Prostate gland (tissue), 2 donors: ENCODE measurements around the gene UCK2. TPM values are rescaled to one million over a fixed set of nuclear protein-coding genes. Genes with fewer than 3 reads are reported as not detected.
A peak's percentile ranks its signal among the peaks of the same experiment; 100 is the strongest.

Experiments used
- DNase-seq: peaks from one replicate; pipeline ENCODE4 v3.0.0-alpha.2; 2019; ENCODE audit warnings: low spot score
- H3K27ac ChIP-seq, 2 donors: fragments of 200-600 bp; sonication (generic); 2 replicates each; pipeline ENCODE4 v1.5.1; 2017 to 2019
- H3K27me3 ChIP-seq: fragments of 200-600 bp; sonication (generic); replicated peaks from 2 replicates; pipeline ENCODE4 v1.5.1; 2019; ENCODE audit not compliant: insufficient read depth
- H3K36me3 ChIP-seq, 2 donors: fragments of 200-600 bp; sonication (generic); 1 replicate in 1 of 2; 2 replicates in 1 of 2; pipeline versions ENCODE4 v1.5.1 to v1.8.1; 2017 to 2019
- H3K4me1 ChIP-seq: fragments of 200-600 bp; sonication (generic); replicated peaks from 2 replicates; pipeline ENCODE4 v1.5.1; 2019
- H3K4me3 ChIP-seq, 2 donors: fragments of 200-600 bp; sonication (generic); 2 replicates each; pipeline ENCODE4 v1.5.1; 2017 to 2019
- H3K9me3 ChIP-seq: fragments of 200-600 bp; sonication (generic); 2 replicates; pipeline ENCODE4 v1.5.1; 2017
- POLR2A ChIP-seq: fragments of 450-650 bp; IDR thresholded peaks from one replicate; pipeline ENCODE4 v1.6.1; 2016; ENCODE audit warnings: antibody characterized with exemption, mild to moderate bottlenecking
- POLR2AphosphoS5 ChIP-seq: sonication (generic); formaldehyde crosslinking; IDR thresholded peaks from one replicate; pipeline ENCODE4 v1.6.1; 2017; ENCODE audit warnings: antibody characterized with exemption
- WGBS: methylation state at CpG from one replicate; pipeline ENCODE4 v1.1.5; 2018; 5-methylcytosine and 5-hydroxymethylcytosine counted together
- intact Hi-C: fragments of 100-400 bp; cut with DNase I; formaldehyde crosslinking; loops from one replicate; pipeline ENCODE4 v1.14.2; 2022
- total RNA-seq, 2 donors: library from RNA; depleted of rRNA; stranded (reverse); fragments of >200 nt; gene quantifications; one replicate each; pipeline ENCODE4 v1.1.0, GENCODE V29; 2016
- TF ChIP-seq, protein P1 (sequence below), 4 experiments: fragments of 200-600 bp in 2 of 4; fragments of 450-650 bp in 2 of 4; sonication (generic) in 2 of 4; IDR thresholded peaks; 1 replicate in 3 of 4; 2 replicates in 1 of 4; pipeline ENCODE4 v1.5.1; 2016 to 2019; ENCODE audit warnings: antibody characterized with exemption in 4 of 4, mild to moderate bottlenecking in 2 of 4, moderate library complexity in 2 of 4

Gene UCK2
- total RNA-seq, 2 donors from 2014 or later = 23.8 to 25.9 TPM

GRCh38 chr1:165858967-165859845, 31.8 kb downstream of the UCK2 start:
- H3K27me3 ChIP-seq = no peaks in the 10 kb centered on the region
- H3K4me3 ChIP-seq = no peak overlapping the region
- no peak for DNase-seq
- TF ChIP-seq POLR2AphosphoS5 = no peak
- TF ChIP-seq, protein P1, sequence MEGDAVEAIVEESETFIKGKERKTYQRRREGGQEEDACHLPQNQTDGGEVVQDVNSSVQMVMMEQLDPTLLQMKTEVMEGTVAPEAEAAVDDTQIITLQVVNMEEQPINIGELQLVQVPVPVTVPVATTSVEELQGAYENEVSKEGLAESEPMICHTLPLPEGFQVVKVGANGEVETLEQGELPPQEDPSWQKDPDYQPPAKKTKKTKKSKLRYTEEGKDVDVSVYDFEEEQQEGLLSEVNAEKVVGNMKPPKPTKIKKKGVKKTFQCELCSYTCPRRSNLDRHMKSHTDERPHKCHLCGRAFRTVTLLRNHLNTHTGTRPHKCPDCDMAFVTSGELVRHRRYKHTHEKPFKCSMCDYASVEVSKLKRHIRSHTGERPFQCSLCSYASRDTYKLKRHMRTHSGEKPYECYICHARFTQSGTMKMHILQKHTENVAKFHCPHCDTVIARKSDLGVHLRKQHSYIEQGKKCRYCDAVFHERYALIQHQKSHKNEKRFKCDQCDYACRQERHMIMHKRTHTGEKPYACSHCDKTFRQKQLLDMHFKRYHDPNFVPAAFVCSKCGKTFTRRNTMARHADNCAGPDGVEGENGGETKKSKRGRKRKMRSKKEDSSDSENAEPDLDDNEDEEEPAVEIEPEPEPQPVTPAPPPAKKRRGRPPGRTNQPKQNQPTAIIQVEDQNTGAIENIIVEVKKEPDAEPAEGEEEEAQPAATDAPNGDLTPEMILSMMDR (IDR thresholded peaks at IDR 0.05) = no peak
- TF ChIP-seq POLR2A = no peak
- no peak overlapping the region for H3K27ac ChIP-seq
- no peaks in the 10 kb centered on the region for H3K9me3 ChIP-seq
- no peaks in the 10 kb centered on the region for H3K4me1 ChIP-seq
- intact Hi-C loops = no loop called here
- no peaks in the 10 kb centered on the region for H3K36me3 ChIP-seq
- WGBS = 85% methylated on average over 10 of the region's 10 CpGs

GRCh38 chr1:165860065-165860464, 32.7 kb downstream of the UCK2 start:
- no peak for DNase-seq
- TF ChIP-seq POLR2A = no peak
- TF ChIP-seq POLR2AphosphoS5 = no peak
- TF ChIP-seq, protein P1 (IDR thresholded peaks at IDR 0.05) = no peak
- 100% methylated on average over 2 of the region's 2 CpGs for WGBS
- H3K9me3 ChIP-seq = no peaks in the 10 kb centered on the region
- H3K27me3 ChIP-seq = no peaks in the 10 kb centered on the region
- H3K4me3 ChIP-seq = no peak overlapping the region
- H3K27ac ChIP-seq = no peak overlapping the region
- H3K36me3 ChIP-seq = no peaks in the 10 kb centered on the region
- intact Hi-C loops = no loop called here
- H3K4me1 ChIP-seq = no peaks in the 10 kb centered on the region

DNA sequence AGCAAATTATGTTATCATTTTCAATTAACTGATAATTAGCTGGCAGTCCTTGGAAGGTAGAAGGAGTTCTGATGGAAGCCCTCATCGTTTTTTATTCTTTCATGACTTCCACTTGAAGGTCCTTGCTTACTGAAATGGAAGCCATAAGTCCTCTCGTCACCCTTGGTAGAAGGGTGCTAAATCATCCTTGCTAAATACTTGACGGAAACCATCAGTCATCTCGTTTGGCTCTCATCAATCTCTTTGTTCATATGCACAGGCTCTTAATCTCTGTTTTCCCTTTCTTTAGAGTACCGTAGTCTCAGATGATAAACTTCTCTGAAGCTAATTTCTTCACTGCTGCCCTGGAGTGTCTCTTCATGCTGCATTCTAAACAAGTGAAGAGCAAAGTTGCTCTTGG, 34.5 kb downstream of the UCK2 start:
- no peak overlapping the region for H3K27ac ChIP-seq
- 85% methylated on average over 5 of the region's 5 CpGs for WGBS

DNA sequence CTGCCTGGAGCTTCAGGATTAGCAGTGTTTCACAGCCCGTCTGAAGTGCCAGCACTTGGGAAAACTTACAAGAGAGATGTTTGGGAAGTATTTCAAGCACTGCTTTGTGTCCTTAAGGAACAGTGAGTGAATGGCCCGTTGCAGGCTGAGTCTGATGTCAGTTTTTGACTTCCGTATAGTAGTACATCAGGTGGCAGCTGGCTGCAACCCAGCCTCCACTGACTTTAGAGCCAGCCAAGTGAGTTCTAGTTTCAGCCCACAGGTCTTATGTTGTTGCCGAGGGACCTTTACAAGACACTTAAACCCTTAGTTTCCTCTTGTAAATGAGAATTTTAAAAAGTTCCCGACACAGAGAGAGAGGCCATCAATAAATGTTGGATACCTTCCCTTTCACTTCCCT, 35.0 kb downstream of the UCK2 start:
- no peaks in the 10 kb centered on the region for H3K4me1 ChIP-seq
- WGBS = 13% methylated on average over 5 of the region's 5 CpGs
- no peak for TF ChIP-seq POLR2AphosphoS5
- TF ChIP-seq POLR2A = no peak
- TF ChIP-seq, protein P1 (IDR thresholded peaks at IDR 0.05) = no peak
- no peak overlapping the region for H3K4me3 ChIP-seq
- intact Hi-C loops = no loop called here
- H3K36me3 ChIP-seq = no peaks in the 10 kb centered on the region
- H3K27me3 ChIP-seq = no peaks in the 10 kb centered on the region
- H3K27ac ChIP-seq = no peak overlapping the region
- DNase-seq = peak; percentile 34
- no peaks in the 10 kb centered on the region for H3K9me3 ChIP-seq

More for the DNA sequence above, 34.5 kb downstream of the UCK2 start:
- no peaks in the 10 kb centered on the region for H3K27me3 ChIP-seq
- TF ChIP-seq, protein P1 (IDR thresholded peaks at IDR 0.05) = no peak
- TF ChIP-seq POLR2A (no peak), POLR2AphosphoS5 (no peak)
- intact Hi-C loops = no loop called here
- no peaks in the 10 kb centered on the region for H3K9me3 ChIP-seq
- H3K36me3 ChIP-seq = no peaks in the 10 kb centered on the region
- H3K4me3 ChIP-seq = no peak overlapping the region
- DNase-seq = no peak
- no peaks in the 10 kb centered on the region for H3K4me1 ChIP-seq

DNA sequence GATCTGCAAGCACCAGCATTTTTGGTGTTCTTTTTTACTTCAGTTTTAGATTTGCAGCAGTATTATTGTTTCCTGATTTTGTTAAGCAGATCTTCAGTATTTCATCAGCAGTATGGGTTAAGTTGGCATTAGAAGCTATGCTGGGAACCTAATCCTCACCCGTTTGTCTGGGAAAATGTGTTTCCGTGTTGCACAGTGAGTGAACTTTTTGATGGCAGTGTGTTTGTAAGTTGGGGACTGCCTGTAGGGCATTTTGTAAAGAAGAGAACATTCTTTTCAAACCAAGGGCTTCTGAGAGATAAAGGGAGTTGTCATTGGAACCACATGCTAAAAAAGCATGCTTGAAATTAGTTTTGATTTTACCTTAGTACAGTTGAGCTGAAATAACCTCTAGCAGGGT, 35.9 kb downstream of the UCK2 start:
- H3K36me3 ChIP-seq = no peaks in the 10 kb centered on the region
- no peak for DNase-seq
- no peak overlapping the region for H3K4me3 ChIP-seq
- H3K4me1 ChIP-seq = no peaks in the 10 kb centered on the region
- TF ChIP-seq POLR2AphosphoS5 = no peak
- no peak for TF ChIP-seq POLR2A
- TF ChIP-seq, protein P1 (IDR thresholded peaks at IDR 0.05) = no peak
- intact Hi-C loops = no loop called here
- H3K9me3 ChIP-seq = no peaks in the 10 kb centered on the region
- no peaks in the 10 kb centered on the region for H3K27me3 ChIP-seq
- WGBS = 23% methylated on average over 2 of the region's 2 CpGs
- H3K27ac ChIP-seq = no peak overlapping the region
